Left ventricle myocardium inferior (tissue), 1 donor: Measurements from ENCODE around the gene ZBTB49. TPM values are rescaled to one million over a fixed set of nuclear protein-coding genes. Genes with fewer than 3 reads are reported as not detected.
A peak's percentile ranks its signal among the peaks of the same experiment; 100 is the strongest.

Source experiments
- DNase-seq: peaks from one replicate; pipeline ENCODE4 v3.0.0-alpha.2; 2020
- H3K27ac ChIP-seq: fragments of 200-600 bp; replicated peaks from 2 replicates; pipeline ENCODE4 v1.8.0; 2021
- H3K27me3 ChIP-seq: fragments of 200-600 bp; 2 replicates; pipeline ENCODE4 v1.8.0; 2021; ENCODE audit warnings: low read depth
- H3K36me3 ChIP-seq: fragments of 200-600 bp; 2 replicates; pipeline ENCODE4 v1.8.0; 2021
- H3K4me1 ChIP-seq: fragments of 200-600 bp; 2 replicates; pipeline ENCODE4 v1.8.0; 2021
- H3K4me3 ChIP-seq: fragments of 200-600 bp; 2 replicates; pipeline ENCODE4 v1.8.0; 2021; ENCODE audit warnings: mild to moderate bottlenecking, moderate library complexity
- H3K9me3 ChIP-seq: fragments of 200-600 bp; replicated peaks from 2 replicates; pipeline ENCODE4 v1.8.0; 2021
- intact Hi-C: fragments of 100-400 bp; cut with micrococcal nuclease; formaldehyde crosslinking; loops from one replicate; pipeline ENCODE4 v1.11.0; 2022
- total RNA-seq: library from RNA; stranded (reverse); fragmentation: NEBNext Ultra II Directional; extraction: Animal tissue kit (Norgen Biotek cat#: 25700); gene quantifications from one replicate; pipeline ENCODE4 v1.2.1, GENCODE V29; 2021
- TF ChIP-seq, protein P1 (sequence below): fragments of 200-600 bp; IDR thresholded peaks from 2 replicates; pipeline ENCODE4 v1.8.0; 2021; ENCODE audit warnings: antibody characterized with exemption, mild to moderate bottlenecking, borderline replicate concordance
- donor health status: DM: no; HTN: yes; CAD: no; lungs with severe emphysema.

The ZBTB49 gene
- total RNA-seq, 1 donor from 2014 or later: 1.9 TPM

DNA sequence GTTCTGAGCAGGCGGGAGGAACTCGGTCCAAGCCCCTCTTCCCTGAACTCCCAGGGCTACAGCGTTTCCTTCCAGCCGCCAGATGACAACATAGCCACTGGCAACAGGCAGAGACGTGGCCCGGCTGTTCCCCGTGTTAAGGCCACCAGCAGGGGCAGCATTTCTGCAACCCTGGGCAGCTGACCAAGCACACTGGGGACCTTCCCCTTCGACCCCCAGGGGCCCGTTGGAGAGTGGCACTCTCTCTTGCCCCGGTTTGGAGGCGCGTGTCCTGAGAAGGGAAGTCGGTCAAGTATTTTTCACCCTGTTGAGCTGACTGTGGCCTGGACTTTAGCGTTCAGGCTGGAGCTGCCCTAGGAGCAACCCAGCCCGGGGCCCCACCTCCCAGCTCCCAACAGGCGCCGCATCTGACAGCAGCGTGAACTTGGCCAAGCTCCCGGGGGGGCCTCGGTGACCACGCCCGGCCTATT is 37.6 kb downstream of the ZBTB49 start:
- intact Hi-C loops: no loop called here
- peak; percentile 34 for DNase-seq

DNA sequence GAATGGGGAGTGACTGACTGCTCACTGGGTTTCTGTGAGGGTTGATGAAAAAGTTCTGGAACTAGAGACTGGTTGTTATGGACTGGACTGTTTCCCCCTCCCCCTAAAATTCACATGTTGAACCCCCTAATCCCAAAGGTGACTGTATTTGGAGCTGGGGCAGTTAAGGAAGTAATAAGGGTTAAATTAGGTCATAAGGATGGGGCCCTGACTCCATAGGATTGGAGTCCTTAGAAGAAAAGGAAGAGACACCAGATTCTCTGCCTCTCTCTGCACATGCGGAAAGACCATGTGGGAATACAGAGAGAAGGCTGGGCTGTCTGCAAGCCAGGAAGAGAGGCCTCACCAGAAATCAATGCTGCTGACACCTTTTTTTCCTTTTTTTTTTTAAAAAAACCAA is 38.2 kb downstream of the ZBTB49 start:
- TF ChIP-seq, protein P1, sequence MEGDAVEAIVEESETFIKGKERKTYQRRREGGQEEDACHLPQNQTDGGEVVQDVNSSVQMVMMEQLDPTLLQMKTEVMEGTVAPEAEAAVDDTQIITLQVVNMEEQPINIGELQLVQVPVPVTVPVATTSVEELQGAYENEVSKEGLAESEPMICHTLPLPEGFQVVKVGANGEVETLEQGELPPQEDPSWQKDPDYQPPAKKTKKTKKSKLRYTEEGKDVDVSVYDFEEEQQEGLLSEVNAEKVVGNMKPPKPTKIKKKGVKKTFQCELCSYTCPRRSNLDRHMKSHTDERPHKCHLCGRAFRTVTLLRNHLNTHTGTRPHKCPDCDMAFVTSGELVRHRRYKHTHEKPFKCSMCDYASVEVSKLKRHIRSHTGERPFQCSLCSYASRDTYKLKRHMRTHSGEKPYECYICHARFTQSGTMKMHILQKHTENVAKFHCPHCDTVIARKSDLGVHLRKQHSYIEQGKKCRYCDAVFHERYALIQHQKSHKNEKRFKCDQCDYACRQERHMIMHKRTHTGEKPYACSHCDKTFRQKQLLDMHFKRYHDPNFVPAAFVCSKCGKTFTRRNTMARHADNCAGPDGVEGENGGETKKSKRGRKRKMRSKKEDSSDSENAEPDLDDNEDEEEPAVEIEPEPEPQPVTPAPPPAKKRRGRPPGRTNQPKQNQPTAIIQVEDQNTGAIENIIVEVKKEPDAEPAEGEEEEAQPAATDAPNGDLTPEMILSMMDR: no peak
- Histone ChIP-seq H3K36me3 (no peaks in the 10 kb centered on the region), H3K27ac (no peak overlapping the region), H3K27me3 (no peaks in the 10 kb centered on the region), H3K4me3 (no peak overlapping the region), H3K4me1 (peaks cover 10% of the 10 kb centered on the region), H3K9me3 (peaks cover 7% of the 10 kb centered on the region)
- DNase-seq: no peak
- intact Hi-C loops: no loop called here

More for the DNA sequence above, 37.6 kb downstream of the ZBTB49 start:
- peaks cover 7% of the 10 kb centered on the region for H3K9me3 ChIP-seq
- no peaks in the 10 kb centered on the region for H3K36me3 ChIP-seq
- TF ChIP-seq, protein P1: peak; percentile 39
- peaks cover 10% of the 10 kb centered on the region for H3K4me1 ChIP-seq
- H3K4me3 ChIP-seq: no peak overlapping the region
- H3K27ac ChIP-seq: no peak overlapping the region
- no peaks in the 10 kb centered on the region for H3K27me3 ChIP-seq

DNA sequence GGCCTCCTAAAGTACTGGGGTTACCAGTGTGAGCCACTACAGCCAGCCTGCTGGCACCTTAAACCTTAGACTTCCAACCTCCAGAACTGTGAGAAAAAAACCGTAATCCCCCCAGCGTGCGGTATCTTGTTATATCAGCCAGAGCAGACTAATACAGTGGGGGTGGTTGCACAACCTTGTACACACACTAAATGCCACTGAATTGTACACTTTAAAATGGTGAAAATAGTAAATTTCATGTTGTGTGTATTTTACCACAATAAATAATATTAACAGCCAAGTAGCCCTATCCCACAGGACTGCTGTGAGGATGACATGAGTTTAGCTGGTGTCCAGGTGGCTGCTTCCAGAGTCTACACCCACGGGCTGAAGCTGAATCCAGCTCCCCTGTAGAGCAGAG is 38.8 kb downstream of the ZBTB49 start:
- no peaks in the 10 kb centered on the region for H3K27me3 ChIP-seq
- H3K4me1 ChIP-seq: peaks cover 8% of the 10 kb centered on the region
- no peak overlapping the region for H3K4me3 ChIP-seq
- H3K27ac ChIP-seq: no peak overlapping the region
- H3K9me3 ChIP-seq: peaks cover 7% of the 10 kb centered on the region
- DNase-seq: no peak
- no peaks in the 10 kb centered on the region for H3K36me3 ChIP-seq
- TF ChIP-seq, protein P1: no peak
- intact Hi-C loops: no loop called here

DNA sequence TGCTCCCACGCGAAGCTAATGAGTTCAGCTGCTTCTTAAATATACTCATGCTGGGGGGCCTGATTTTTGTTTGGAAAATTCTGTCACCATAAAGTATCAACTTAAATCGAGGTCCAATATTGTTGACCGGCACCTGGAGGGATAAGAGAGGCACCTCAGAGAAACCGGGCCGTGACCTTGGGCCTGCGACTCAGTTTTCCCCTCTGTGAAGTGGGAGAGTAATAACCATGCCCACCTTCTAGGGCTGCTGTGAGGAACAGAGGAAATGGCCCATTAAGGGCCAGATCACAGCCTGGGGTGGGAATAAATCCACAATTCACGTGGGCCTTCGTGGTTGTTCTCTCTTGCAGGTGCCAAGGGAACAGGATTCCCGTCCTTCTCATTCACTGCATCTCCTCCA is 39.4 kb downstream of the ZBTB49 start:
- no peak overlapping the region for H3K4me3 ChIP-seq
- H3K9me3 ChIP-seq: peaks cover 7% of the 10 kb centered on the region
- intact Hi-C loops: no loop called here
- no peaks in the 10 kb centered on the region for H3K36me3 ChIP-seq
- no peak for DNase-seq
- peaks cover 2% of the 10 kb centered on the region for H3K4me1 ChIP-seq
- no peaks in the 10 kb centered on the region for H3K27me3 ChIP-seq
- H3K27ac ChIP-seq: no peak overlapping the region
- TF ChIP-seq, protein P1: no peak

DNA sequence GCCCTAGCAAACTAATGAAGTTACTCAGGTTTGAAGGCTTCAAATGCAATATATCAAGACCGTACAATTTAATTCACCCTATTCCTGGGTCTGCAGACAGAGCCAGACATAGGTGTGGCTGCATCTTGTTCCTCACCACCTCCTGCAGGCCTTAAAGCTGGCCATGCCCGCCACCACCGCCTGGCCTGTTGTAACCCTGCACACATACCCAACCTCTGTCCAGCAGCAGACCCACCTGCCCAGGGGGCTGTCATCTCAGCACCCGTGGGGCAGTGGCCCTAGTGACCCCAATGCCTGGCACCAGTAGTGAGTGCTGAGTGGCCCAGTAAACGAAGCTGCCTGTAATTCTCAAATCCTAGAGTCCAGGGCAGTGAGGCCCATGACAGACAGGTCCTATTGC is 40.7 kb downstream of the ZBTB49 start:
- intact Hi-C loops: loop anchor here (5.0 kb wide), 1 partner anchor 78 kb away; no protein-coding TSS in a partner anchor
- Histone ChIP-seq H3K4me3 (no peak overlapping the region), H3K27me3 (no peaks in the 10 kb centered on the region), H3K27ac (no peak overlapping the region), H3K9me3 (peaks cover 7% of the 10 kb centered on the region), H3K36me3 (no peaks in the 10 kb centered on the region), H3K4me1 (no peaks in the 10 kb centered on the region)
- no peak for DNase-seq
- TF ChIP-seq, protein P1: no peak
